Left ventricle myocardium inferior (tissue), 1 donor: ENCODE measurements around the gene EVC. TPM values are rescaled to one million over a fixed set of nuclear protein-coding genes. Genes with fewer than 3 reads are reported as not detected.
"Not testable (repeated sequence)": the region's sequence is repeated elsewhere in the genome, so short reads cannot be mapped to it uniquely, and the experiment has no call there.

Experiments
- DNase-seq: peaks from one replicate; pipeline ENCODE4 v3.0.0-alpha.2; 2020
- H3K27ac ChIP-seq: fragments of 200-600 bp; replicated peaks from 2 replicates; pipeline ENCODE4 v1.8.0; 2021
- H3K27me3 ChIP-seq: fragments of 200-600 bp; 2 replicates; pipeline ENCODE4 v1.8.0; 2021; ENCODE audit warnings: low read depth
- H3K36me3 ChIP-seq: fragments of 200-600 bp; 2 replicates; pipeline ENCODE4 v1.8.0; 2021
- H3K4me1 ChIP-seq: fragments of 200-600 bp; 2 replicates; pipeline ENCODE4 v1.8.0; 2021
- H3K4me3 ChIP-seq: fragments of 200-600 bp; 2 replicates; pipeline ENCODE4 v1.8.0; 2021; ENCODE audit warnings: mild to moderate bottlenecking, moderate library complexity
- H3K9me3 ChIP-seq: fragments of 200-600 bp; replicated peaks from 2 replicates; pipeline ENCODE4 v1.8.0; 2021
- intact Hi-C: fragments of 100-400 bp; cut with micrococcal nuclease; formaldehyde crosslinking; loops from one replicate; pipeline ENCODE4 v1.11.0; 2022
- total RNA-seq: library from RNA; stranded (reverse); fragmentation: NEBNext Ultra II Directional; extraction: Animal tissue kit (Norgen Biotek cat#: 25700); gene quantifications from one replicate; pipeline ENCODE4 v1.2.1, GENCODE V29; 2021
- TF ChIP-seq, protein P1 (sequence below): fragments of 200-600 bp; IDR thresholded peaks from 2 replicates; pipeline ENCODE4 v1.8.0; 2021; ENCODE audit warnings: antibody characterized with exemption, mild to moderate bottlenecking, borderline replicate concordance
- donor health status: DM: no; HTN: yes; CAD: no; lungs with severe emphysema.

Gene EVC
- total RNA-seq, 1 donor from 2014 or later, result 5.1 TPM

DNA sequence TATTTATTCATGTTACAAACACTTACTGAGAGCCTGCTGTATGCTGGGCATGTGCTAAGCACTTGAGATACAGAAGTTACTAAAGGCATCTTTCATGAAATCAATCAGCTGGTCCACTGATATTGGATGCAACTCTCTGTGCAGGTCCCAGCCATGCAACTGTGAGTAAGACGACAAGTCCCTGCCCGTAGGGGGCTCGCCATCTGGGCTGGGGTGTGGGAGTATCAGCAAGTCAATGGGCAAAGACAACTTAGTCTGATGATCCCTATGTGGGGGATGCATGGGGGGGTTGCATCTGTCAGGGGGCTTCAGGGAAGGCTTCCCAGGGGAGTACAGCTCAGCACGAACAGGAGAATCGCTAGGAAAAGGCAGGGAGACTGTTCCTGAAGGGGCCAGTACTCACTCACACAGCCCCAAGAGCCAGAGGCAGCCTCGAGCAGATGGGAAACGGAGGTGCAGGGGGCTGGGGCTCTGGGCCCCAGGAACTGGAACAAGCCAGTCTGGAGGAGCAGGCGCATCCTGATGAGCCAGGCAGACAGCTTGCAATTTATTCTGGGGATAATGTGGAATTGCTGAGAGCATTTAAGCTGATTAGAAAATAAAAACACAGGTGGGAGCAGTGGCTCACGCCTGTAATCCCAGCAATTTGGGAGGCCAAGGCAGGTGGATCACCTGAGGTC is 141.7 kb downstream of the EVC start:
- TF ChIP-seq, protein P1, sequence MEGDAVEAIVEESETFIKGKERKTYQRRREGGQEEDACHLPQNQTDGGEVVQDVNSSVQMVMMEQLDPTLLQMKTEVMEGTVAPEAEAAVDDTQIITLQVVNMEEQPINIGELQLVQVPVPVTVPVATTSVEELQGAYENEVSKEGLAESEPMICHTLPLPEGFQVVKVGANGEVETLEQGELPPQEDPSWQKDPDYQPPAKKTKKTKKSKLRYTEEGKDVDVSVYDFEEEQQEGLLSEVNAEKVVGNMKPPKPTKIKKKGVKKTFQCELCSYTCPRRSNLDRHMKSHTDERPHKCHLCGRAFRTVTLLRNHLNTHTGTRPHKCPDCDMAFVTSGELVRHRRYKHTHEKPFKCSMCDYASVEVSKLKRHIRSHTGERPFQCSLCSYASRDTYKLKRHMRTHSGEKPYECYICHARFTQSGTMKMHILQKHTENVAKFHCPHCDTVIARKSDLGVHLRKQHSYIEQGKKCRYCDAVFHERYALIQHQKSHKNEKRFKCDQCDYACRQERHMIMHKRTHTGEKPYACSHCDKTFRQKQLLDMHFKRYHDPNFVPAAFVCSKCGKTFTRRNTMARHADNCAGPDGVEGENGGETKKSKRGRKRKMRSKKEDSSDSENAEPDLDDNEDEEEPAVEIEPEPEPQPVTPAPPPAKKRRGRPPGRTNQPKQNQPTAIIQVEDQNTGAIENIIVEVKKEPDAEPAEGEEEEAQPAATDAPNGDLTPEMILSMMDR, result no peak
- no peak overlapping the region for H3K4me3 ChIP-seq

DNA sequence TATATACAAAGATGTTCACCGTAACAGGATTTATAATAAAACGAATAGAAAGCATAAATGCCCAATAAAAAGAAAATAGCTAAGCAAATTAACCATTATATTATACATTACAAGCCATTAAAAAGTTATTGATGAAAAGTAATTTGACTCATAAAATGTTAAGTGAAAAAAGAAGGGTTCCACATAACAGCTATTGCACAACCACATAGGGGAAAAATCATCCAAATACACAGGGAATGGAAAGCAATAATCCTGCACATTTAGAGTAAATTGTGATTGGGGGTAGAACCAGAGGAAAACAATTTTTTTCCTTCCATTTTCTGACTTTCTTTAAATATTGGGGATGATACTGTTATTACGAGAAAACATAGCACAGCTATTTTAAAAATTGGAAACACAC is 143.9 kb downstream of the EVC start:
- no peaks in the 10 kb centered on the region for H3K9me3 ChIP-seq
- no peaks in the 10 kb centered on the region for H3K36me3 ChIP-seq
- H3K27me3 ChIP-seq, result peaks cover 30% of the 10 kb centered on the region
- no peak overlapping the region for H3K4me3 ChIP-seq
- no peak for DNase-seq
- TF ChIP-seq, protein P1, result no peak
- intact Hi-C loops, result no loop called here
- H3K27ac ChIP-seq, result no peak overlapping the region
- H3K4me1 ChIP-seq, result no peaks in the 10 kb centered on the region

More for the DNA sequence above, 141.7 kb downstream of the EVC start:
- H3K27me3 ChIP-seq, result peaks cover 40% of the 10 kb centered on the region
- no peaks in the 10 kb centered on the region for H3K4me1 ChIP-seq
- no peaks in the 10 kb centered on the region for H3K36me3 ChIP-seq
- no peak for DNase-seq
- intact Hi-C loops, result no loop called here
- no peaks in the 10 kb centered on the region for H3K9me3 ChIP-seq
- no peak overlapping the region for H3K27ac ChIP-seq

DNA sequence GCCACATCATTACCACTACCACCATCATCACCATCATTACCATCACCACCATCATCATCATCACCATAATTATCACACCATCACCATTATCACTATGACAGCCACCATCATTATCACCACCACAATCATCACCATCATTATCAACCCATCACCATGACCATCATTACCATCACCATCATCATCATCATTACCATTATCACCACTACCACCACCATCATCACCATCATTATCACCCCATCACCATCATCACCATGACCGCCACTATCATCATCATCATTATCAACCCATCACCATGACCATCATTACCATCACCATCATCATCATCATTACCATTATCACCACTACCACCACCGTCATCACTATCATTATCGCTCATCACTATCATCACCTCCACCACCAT is 145.4 kb downstream of the EVC start:
- not testable (repeated sequence) for H3K9me3 ChIP-seq

DNA sequence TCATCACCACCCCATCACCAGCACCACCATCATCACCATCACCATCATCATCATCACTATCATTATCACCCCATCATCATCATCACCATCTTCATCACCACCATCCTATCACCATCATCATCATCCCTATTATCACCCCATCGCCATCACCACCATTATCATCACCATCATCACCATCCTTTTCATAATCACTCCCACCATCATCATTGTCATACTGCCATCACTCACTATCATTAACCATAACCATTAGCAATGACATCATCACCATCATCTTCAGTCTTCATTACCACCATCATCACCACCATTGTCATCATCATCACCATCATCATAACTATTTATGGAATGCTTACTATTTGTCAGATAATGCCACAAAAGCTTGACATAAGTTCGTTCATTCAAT is 146.2 kb downstream of the EVC start:
- Histone ChIP-seq H3K4me1 (no peaks in the 10 kb centered on the region), H3K27ac (no peak overlapping the region), H3K4me3 (no peak overlapping the region), H3K27me3 (peaks cover 34% of the 10 kb centered on the region), H3K36me3 (no peaks in the 10 kb centered on the region), H3K9me3 (no peaks in the 10 kb centered on the region)
- intact Hi-C loops, result no loop called here
- DNase-seq, result no peak
- TF ChIP-seq, protein P1, result no peak

More for the DNA sequence above, 145.4 kb downstream of the EVC start:
- intact Hi-C loops, DNase-seq, H3K4me3 ChIP-seq, H3K27ac ChIP-seq, H3K4me1 ChIP-seq, H3K36me3 ChIP-seq: not testable (repeated sequence)
- H3K27me3 ChIP-seq, result peaks cover 32% of the 10 kb centered on the region

DNA sequence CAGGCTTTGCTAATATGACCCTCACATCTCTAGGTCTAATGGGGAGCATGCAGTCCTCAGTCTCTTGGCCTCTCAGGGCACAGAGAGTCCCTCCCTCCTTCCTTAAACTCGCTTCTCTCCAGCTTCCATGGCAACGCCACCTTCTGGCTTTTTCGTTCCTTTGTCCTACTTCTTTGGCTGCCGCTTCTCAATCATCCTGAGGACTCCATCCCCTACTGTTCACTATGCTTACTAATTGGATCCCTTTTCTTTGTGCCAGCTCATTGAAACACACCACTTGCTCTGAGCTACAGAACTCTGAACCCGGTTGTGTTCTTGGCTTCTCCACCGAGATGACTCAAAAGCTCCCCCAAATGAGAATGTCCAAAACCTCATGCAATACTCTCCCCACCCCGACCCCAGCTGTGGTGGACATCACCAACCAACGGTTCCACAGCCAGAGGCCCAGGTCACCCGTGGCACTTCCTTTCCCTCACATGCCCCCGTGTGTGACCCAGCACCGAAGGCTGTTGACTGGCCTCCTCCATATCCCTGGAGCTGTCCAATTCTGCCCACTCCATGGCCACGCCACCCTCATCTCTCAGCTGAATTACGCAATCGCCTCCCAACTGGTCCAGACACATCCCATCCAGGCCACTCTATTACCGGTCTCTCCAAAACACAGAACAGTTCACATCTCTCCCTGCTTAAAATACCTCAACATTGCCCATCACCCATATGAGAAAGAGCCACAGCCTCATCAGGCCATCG is 147.2 kb downstream of the EVC start:
- TF ChIP-seq, protein P1, result no peak
- intact Hi-C loops, result no loop called here

More for the DNA sequence above, 147.2 kb downstream of the EVC start:
- no peak overlapping the region for H3K4me3 ChIP-seq
- no peaks in the 10 kb centered on the region for H3K4me1 ChIP-seq
- DNase-seq, result no peak
- no peak overlapping the region for H3K27ac ChIP-seq
- no peaks in the 10 kb centered on the region for H3K9me3 ChIP-seq
- H3K27me3 ChIP-seq, result peaks cover 24% of the 10 kb centered on the region
- no peaks in the 10 kb centered on the region for H3K36me3 ChIP-seq
